Hematopoietic multipotent progenitor cell treated with erythropoietin and hydrocortisone succinate and interleukin-3 and kit ligand, for 6 days (in vitro differentiated cells): Measurements from ENCODE around the gene CLEC3A.
"Not testable (repeated sequence)": the region's sequence is repeated elsewhere in the genome, so short reads cannot be mapped to it uniquely, and the experiment has no call there.

Experiments
- DNase-seq: peaks from one replicate; pipeline ENCODE4 v3.0.0-alpha.2; 2015

The CLEC3A gene, protein sequence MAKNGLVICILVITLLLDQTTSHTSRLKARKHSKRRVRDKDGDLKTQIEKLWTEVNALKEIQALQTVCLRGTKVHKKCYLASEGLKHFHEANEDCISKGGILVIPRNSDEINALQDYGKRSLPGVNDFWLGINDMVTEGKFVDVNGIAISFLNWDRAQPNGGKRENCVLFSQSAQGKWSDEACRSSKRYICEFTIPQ

DNA sequence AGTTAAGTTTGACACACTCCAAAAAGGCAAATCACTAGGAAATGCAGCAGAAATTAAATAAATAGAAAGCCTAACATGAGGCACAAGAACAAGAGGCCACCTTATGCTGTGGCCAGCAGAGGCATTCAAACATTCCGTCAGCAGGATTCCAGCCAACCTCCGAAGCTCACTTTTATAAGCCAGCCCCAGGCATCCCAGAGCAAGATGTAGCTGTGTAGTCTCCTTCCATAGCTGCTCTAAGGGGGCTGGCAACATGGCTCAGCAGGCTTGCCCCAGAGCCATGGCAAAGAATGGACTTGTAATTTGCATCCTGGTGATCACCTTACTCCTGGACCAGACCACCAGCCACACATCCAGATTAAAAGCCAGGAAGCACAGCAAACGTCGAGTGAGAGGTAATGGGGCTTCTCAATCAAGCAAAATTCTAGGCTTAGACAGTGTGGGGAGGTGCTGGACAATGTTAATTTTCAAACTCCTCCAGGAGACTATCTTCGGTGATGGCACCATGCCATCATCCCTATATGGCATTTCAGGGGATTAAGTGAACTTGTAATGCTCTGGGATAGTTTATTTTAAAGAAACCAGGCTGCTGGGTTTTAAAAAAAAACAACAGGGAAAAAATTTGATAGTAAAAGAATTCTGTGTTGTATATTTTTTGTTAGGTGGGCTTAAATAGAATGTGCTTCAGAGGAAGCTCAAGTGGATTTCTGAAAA lies at the start of gene CLEC3A:
Gene CLEC3A, plus strand, starts transcription at position 202 of the 714 bp plus-strand sequence. Its CDS starts 79 bp downstream, at position 281.
- no peak for DNase-seq

DNA sequence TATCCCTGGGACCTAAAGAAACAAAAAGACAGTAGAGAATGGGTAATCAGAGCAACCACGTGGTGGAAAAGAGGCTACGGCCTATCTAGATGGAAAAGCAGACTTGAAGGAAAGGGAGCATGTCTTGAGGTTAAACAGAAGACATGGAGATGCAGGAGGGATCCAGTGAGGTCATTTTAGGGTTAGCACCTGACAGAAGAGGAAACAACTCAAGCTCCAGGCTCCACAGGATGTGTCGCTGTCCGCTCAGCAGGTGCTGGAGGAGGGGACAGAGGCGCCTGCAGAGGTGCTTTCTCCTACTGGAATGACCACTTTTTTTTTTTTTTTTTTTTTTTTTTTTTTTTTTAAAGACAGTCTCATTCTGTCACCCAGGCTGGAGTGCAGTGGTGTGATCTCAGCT lies 47.5 kb upstream of the CLEC3A start:
- peak; percentile 37 for DNase-seq

DNA sequence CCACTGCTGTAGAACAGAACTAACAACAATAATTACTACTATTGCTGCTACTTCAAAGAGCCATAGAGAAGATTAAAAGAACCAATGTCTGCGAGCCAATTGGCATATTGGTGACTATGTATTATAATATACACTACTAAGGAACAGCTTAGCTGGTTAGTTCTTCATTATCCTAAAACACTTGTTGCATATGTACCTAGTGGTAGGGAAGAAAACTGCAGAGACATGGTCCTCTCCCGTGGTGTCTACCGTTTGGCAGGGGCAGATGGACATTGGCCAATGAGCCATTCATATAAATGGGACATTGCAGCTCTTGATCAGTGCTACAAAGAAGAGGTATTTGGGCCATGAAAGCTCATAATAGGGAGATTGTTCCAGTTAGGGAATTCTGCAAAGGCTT lies 46.4 kb upstream of the CLEC3A start:
- DNase-seq: no peak

DNA sequence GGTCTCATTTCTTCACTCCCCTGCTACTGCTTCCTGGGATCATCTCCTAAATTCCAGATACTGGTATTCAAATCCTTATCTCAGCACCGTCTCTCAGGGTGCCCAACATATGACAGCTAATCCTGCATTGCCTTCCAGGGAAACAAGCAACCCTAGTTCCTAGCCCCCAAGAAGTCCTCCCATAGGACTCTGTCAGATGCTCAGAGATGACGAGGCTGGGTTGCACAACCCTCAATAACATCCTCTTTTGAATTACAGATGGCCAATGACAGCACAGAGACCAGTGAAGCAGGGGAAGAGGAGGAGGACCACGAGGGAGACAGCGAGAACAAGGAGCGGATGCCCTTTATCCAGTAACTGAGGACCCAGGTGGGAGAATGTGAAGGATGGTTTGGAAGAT lies 45.0 kb upstream of the CLEC3A start:
- no peak for DNase-seq

DNA sequence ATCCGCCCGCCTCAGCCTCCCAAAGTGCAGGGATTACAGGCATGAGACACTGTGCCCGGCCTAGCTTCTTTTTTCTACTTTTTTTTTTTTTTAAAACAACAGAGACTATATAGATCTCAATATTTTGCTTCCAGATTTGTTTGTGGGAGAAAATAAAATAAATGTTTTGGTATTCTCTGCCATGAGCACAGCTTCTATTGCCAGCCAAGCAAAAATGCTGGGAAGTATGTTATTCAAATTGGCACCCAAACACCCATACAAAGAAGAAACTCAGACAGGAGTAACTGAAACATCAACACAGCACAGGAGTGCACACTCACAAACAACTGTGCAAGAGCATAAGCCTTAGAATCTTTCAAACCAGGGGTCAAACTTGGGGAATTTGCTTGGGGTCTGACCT lies 37.2 kb upstream of the CLEC3A start:
- no peak for DNase-seq

DNA sequence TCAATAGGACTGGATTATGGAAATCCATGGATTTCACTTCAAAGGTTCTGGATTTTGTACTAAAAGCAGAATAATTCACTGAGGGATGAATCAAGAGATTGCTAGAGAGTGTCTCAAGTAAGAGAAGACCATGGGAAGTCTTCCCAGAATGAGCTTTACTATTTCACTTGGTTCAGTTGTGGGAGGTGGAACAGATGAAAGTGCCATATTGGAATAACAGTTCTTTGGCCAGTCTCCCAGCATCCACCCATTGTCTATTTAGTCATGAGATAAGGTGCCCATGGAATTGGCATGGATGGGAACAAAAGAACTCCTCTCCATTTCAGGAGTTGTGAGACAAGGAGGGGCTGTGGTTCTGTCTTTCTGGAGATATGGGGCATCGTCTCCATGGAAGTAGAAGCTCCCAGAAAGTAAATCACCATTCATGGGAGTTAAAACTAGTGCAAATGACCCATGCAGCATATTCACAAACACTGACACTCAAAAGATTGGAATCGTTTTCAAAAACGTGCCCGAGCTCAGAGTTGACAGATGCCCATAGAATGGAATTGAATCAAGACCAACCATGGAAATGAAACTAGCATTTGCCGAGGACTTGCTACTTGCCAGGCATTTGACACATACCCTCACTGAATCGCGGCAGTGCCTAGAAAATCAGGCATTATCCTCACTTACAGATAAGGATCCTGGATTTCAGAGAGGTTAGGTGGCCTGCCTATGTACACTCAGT lies 36.2 kb upstream of the CLEC3A start:
- no peak for DNase-seq

DNA sequence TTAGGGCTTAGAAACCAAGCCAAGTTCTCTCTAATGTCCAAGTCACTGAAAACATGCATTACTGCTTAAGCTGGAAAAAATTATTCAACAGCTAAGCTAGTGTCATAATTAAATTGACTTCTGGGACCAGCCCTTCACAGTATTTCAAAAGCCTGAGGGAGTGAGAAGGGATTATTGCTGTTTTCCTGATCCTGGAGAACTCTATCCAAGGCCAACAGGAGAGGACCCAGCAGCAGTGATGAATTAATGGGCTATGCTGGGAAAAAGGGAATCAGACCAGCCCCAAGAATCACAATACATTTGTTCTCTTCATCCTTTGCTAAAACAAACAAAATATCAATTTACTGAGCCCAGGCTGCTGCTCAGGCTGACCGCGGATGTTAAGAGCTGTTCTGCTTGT lies 34.5 kb upstream of the CLEC3A start:
- no peak for DNase-seq

DNA sequence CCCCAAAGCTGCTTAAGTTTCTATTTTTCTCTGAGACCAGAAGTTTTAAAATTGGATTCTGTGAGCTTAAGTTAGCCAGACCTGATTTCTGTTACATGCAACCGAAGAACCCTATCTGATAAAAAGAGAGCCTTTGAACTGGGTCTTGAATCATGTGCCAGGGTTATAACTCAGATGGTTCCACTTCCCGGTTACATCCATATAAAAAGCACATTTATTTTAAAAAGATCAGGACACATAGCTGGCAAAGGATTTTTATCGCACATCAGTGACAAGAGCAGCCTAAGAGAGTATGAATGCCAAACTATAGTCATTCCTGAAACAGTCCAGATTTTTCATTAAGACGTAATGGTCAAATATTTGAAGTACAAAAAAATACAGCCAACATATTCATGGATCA lies 32.5 kb upstream of the CLEC3A start:
- DNase-seq: no peak

DNA sequence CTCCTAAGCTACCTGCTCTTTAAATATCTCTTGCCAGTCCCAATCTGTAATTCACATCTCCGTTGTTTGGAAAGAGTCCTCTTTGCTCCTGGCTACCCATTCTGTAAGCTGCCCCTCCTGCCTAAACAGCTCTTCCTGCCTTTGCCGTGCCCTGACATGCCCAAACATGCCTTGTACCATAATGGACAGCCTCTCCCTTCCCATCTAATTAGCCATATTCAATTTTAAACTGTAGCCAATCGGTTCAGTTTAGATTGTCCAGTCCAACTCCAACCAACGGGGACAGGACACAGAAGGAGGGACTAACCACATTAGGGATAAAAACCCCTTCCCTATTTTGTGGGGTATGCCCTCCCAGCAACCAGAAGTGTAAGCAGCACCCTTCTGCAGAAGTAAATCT lies 30.6 kb upstream of the CLEC3A start:
- no peak for DNase-seq

DNA sequence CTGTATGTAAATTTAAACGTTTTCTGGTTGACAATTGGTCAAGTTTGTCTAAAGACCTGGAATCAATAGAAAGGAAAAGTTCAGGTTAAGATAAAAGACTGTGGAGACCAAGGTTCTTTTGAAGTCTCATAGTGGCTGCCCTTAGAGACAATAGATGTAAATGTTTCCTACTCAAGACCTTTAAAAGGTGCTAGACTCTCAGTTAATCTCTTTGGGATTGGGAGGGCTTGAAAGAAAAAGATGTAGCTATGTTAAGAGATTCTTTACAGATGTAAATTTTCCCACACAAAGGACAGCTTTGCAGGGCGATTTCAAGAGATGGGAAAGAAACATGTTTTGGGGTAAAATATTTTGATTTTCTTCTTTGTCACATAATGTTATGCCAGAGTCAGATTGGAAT lies 30.0 kb upstream of the CLEC3A start:
- not testable (repeated sequence) for DNase-seq

DNA sequence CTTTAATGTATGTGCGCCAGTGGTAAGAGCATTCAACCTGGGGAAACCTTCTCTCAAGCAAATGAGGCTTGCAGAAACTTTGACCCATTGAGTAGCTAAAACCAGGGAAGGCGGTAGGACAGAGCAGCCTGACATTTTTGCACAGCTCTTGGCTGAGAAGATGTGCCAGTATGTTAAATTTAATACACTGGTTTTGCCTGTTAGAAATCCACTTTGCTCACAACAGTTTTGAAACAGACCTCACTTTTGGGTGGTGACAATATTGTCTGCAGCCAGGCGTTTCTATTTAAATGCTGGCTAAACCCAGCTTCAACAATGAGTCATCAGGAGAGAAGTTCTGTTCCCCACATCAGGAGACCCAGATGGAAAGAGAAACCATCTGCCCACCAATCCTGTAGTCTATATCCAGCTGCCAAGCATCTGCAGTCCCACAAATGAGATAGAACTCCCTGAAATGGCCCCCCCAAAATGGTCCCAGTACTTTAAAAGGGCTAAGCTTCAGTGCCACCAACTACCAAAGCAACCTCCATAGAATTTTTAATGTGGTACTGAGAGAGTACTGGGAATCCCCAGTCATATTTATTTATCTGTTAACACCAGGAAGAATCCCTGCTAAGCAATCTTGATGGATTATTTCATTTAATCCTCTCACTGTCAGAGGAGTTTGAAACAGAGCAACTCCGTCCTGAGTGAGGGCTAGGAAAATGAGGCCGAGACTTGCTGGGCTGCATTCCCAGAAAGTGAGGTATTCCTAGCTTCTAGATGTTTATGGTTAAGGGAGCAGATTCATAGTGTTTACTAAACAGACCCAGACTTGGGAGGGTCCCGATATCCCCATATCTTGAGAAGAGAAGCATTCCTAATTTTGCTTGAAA lies 29.0 kb upstream of the CLEC3A start:
- DNase-seq: no peak

DNA sequence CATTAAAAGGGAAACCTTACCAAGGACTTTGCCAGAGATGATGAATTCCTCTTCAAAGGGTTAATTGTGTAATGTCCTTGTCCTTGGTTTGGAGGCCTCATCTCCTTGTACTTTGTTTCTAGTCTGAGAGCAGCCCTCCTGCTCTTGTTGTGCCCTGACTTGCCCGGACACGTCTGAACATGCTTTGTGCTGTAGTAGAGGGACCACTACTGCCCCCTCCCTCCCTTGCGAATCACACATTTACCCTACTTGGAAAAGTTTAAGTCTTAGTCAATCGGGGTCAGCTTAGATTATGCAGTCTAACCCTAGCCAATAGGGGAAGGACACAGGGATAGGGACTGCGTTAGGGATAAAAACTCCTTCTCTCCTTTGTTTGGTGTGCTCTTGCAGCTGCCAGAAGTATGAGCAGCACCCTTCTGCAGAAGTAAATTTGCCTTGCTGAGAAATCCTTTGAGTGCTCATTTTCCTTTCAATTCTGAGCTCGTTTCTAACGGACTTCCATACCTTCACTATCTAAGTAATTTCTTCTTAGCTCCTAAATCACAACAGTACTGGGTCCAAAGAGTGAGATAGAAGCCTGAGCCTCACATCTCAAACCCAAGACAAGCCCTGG lies 26.4 kb upstream of the CLEC3A start:
- DNase-seq: no peak

DNA sequence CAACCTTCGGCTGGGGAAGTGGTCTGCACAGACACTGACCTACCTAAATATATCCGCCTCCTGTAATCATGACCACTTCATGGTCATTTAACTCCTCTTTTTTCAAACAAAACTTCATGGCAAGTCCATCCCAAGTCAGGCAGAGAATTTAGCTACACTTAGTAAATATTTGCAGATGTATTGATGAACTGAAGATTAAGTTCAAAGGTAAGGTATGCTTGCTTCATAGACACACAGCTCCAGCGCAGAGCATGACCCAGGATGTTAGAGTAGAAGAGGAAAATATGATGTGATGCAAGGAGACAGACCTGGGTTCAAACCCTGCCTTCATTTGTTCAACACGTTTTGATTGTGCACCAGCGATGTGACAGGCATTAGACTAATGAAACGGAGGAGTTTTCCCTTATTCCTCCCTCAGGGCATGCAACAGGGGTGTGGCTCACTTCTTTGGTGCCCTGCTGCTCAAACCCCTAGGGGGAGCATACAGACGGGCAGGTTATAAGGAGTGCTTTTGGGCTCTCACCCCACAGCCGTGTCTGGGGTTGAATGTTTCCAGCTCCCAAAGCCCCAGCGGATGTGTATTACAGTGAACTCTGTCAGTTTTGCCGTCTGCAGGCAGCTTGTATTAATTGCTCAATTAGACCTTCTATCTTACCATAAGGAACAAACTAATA lies 23.9 kb upstream of the CLEC3A start:
- DNase-seq: no peak

DNA sequence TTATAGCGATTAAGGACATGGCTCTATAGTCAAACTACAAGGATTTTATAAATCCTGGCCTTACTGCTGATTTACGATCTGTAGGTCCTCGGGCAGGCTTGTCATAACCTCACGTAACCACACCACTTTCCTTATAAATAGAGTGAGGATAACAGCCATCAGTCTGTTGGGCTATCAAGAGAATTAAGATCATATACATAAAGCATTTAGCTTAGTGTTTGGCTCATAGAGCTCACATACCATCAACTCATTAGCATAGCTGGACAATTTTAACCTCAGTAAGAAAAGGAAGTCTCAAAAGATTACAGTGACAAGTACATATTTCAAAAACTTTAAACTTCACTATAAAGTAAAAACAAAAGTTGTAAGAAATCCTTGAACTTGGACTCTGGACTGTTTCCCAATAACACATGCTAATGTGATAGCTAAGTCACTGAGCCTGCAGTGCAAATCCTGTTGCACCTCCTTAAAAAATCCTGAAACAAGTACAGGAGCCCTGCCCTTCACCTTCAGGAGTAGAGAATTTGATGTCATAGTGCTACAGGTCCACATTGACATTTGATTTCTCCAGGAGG lies 20.8 kb upstream of the CLEC3A start:
- DNase-seq: no peak

DNA sequence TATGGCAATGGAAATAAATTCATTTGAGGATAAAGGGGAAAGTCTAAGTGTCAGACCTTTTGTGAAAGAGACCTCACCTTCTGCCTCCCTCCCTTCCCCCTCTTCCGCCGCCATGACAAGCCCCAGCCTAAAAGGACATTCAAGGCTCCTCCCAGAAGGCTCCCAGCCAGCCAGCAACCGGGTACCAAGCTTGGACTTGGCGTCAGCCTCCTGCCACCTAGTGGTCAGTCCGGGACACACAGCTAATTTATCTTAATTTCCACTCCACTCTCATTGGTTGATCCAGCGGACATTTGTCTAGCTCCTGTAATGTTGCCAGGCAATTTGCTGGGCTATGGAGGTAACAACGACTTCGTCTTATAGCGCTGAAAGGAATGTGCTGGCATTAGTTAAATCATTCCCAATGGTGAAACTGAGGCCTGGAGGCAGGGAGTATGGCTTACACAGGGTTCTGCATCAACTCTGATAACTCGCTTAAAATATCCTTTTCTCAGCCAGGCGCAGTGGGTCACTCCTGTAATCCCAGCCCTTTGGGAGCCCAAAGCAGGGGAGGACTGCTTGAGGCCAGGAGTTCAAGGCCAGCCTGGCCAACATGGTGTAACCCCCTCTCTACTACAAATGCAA lies 19.3 kb upstream of the CLEC3A start:
- DNase-seq: peak; percentile 92

DNA sequence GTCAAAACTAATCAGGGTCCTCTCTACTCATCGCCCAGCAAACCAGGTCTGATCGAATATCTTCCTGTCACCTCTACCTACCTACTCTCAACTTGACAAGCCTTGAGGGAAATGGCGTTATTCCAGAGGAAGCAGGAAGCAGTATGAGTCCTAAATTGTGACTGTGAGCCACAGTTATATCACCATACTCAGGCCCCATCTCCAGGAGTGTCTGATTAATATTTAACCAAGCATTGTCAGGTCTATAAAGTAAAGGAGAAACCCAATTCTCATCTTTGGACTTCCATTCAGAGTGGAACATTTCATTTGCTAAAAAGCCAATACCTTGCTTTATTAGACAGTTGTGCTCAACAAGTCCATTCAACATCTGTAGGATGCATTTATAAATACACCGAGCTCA lies 17.8 kb upstream of the CLEC3A start:
- no peak for DNase-seq

DNA sequence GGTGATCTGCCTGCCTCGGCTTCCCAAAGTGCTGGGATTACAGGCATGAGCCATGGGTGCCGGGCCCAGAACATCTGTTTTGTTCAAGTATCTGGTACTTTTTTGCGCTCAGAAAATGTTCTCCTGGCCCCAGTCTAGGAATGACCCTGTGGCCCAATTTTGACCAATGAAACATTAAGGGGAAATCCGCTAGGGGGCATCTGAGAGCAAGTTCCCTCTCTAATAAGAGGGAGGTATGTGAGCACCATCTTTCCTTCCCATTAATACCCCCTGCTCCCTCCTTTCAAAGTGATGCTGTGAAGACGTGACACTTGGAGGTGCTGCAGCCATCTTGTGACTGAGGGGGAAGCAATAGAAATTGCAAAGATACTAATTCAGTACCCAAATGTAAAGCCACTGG lies 16.5 kb upstream of the CLEC3A start:
- DNase-seq: peak; percentile 47

DNA sequence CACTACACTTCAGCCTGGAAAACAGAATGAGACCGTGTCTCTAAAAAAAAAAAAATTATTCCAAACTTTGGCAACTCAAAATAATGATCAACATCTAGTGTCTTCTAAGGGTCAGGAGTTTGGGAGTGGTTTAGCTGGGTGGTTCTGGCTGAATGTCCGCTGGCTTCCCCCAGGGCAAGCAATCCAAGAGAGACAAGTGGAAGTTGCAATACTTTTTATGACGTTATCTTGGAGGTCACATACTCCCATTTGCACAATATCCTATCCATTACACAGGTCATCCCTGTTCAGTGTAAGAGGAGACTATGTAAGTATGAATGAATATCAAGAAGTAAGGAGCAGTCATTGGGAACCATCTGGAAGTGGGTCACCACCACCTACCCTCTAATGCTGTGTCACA lies 15.2 kb upstream of the CLEC3A start:
- DNase-seq: no peak

DNA sequence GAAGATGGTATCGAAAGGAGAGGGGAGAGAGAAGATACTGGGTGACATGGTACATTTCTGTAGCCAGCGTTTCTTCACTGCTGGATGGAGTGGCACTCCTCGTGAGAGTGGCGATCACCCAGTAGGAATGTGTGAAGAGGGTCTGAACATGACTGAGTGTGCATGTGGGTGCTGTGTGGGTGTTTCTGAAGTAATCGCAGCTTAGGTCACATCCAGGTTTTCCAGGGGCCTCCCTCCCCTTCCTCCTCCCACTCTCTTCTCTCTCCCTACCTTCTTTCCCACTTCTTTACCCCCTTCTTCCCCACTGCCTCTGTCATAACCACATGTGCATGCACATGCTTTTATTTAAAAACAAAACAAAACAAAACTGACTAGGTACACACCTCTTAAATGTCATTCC lies 1.8 kb downstream of the CLEC3A start:
- no peak for DNase-seq

DNA sequence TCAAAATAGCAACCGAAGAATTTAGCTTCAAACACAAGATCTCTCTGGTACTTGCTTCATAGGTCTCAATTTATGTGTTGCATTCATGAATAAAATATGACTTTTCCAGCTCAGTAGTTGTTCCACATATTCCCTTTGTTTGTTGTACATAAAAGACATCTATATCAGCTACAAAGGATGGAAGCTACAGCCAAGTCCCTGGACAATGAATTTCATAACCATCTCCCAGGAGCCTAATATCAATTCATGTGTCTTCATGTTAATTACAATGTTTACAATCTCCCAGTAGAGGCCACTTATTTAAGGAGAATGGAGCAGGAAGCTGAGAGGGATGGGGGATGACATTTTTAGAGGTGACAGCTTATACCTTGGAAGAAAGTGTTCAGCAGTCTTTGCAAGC lies 3.3 kb downstream of the CLEC3A start:
- DNase-seq: no peak

DNA sequence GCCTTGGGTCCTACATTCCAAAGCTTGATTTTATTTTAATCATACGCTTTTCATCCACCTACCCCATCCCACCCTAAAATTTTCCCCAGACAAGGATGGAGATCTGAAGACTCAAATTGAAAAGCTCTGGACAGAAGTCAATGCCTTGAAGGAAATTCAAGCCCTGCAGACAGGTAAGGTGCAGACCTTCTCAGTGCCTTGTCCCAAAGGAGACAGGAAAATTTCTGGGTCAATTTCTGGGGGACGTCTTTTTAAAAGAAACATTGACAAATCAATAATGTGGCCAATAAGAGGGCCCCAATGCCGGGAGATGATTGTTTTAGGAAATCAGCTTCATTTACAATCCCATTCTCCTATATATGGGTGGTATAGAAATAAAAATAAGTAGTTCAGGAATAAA lies 5.7 kb downstream of the CLEC3A start:
- DNase-seq: no peak
